IMR-90 (cell line): ENCODE results near the gene TNNI2. TPM values are rescaled to one million over a fixed set of nuclear protein-coding genes. Genes with fewer than 3 reads are reported as not detected.

Experiments used
- ATAC-seq: fragments of 200-7000 bp; cut with Tn5 transposase; 2 replicates; pipeline ENCODE4 v1.9.1; 2020; ENCODE audit warnings: low read depth, mild to moderate bottlenecking, moderate library complexity
- BruUV-seq: library from RNA; stranded (reverse); fragments of 400-500 nt; replicated peaks from 2 replicates; lab custom pipeline; 2021; lab: Mats Ljungman, UMichigan
- CTCF ChIA-PET: fragments of 300-600 bp; formaldehyde crosslinking; extraction: SDS; loops from one replicate; lab custom pipeline; 2021; ENCODE audit warnings: antibody characterized with exemption; lab: Yijun Ruan, JAX
- POLR2A ChIA-PET: fragments of 300-600 bp; sonication (Branson Sonifier 250); formaldehyde crosslinking; loops from one replicate; lab custom pipeline; 2022; ENCODE audit warnings: antibody characterized with exemption; ENCODE audit not compliant: unreplicated experiment; lab: Charles Lee
- DNase-seq: peaks from one replicate; pipeline ENCODE4 v3.0.0; 2013
- H2AFZ ChIP-seq: replicated peaks from 2 replicates; pipeline ENCODE3; 2013; ENCODE audit warnings: low read length, mild to moderate bottlenecking; ENCODE audit not compliant: poor library complexity
- H2AK5ac ChIP-seq: 2 replicates; pipeline ENCODE4 v1.6.1; 2013; ENCODE audit warnings: low read depth, low read length, inconsistent platforms
- H2AK9ac ChIP-seq: replicated peaks from 2 replicates; pipeline ENCODE3; 2013; ENCODE audit warnings: mild to moderate bottlenecking, low read depth, low read length, moderate library complexity; ENCODE audit not compliant: poor library complexity
- H2BK120ac ChIP-seq: 2 replicates; pipeline ENCODE4 v1.6.1; 2013; ENCODE audit warnings: low read depth, low read length, inconsistent platforms
- H2BK15ac ChIP-seq: 3 replicates; pipeline ENCODE4 v1.6.1; 2013; ENCODE audit warnings: low read depth, low read length, inconsistent platforms
- H2BK20ac ChIP-seq: 2 replicates; pipeline ENCODE4 v1.6.1; 2013; ENCODE audit warnings: low read depth, mild to moderate bottlenecking, inconsistent platforms, low read length, moderate library complexity
- H2BK5ac ChIP-seq: 2 replicates; pipeline ENCODE4 v1.6.1; 2013; ENCODE audit warnings: mild to moderate bottlenecking, low read depth, low read length, inconsistent platforms; ENCODE audit not compliant: poor library complexity, severe bottlenecking
- H3K14ac ChIP-seq: replicated peaks from 2 replicates; pipeline ENCODE4 v1.6.1; 2013; ENCODE audit warnings: low read depth, low read length, inconsistent platforms
- H3K18ac ChIP-seq: 2 replicates; pipeline ENCODE4 v1.6.1; 2013; ENCODE audit warnings: low read depth, low read length, control low read depth
- H3K23ac ChIP-seq: 2 replicates; pipeline ENCODE4 v1.6.1; 2013; ENCODE audit warnings: low read depth, low read length, inconsistent platforms
- H3K27ac ChIP-seq: 2 replicates; pipeline ENCODE4 v1.5.1; 2013; ENCODE audit warnings: mild to moderate bottlenecking, control low read depth, low read length; ENCODE audit not compliant: insufficient read depth
- H3K27me3 ChIP-seq: 2 replicates; pipeline ENCODE4 v1.6.1; 2013; ENCODE audit warnings: low read length; ENCODE audit not compliant: control insufficient read depth, insufficient read depth
- H3K36me3 ChIP-seq: 2 replicates; pipeline ENCODE4 v1.6.1; 2013; ENCODE audit warnings: low read length, mixed read lengths; ENCODE audit not compliant: control insufficient read depth, insufficient read depth
- H3K4ac ChIP-seq: 2 replicates; pipeline ENCODE4 v1.6.1; 2013; ENCODE audit warnings: low read depth, low read length, inconsistent platforms
- H3K4me1 ChIP-seq: 2 replicates; pipeline ENCODE4 v1.6.1; 2013; ENCODE audit warnings: low read length, mixed read lengths; ENCODE audit not compliant: control insufficient read depth, insufficient read depth
- H3K4me2 ChIP-seq: 2 replicates; pipeline ENCODE4 v1.6.1; 2013; ENCODE audit warnings: low read depth, mild to moderate bottlenecking, control low read depth, low read length, moderate library complexity
- H3K4me3 ChIP-seq: 2 replicates; pipeline ENCODE4 v1.5.1; 2013; ENCODE audit warnings: low read depth, mild to moderate bottlenecking, control low read depth, low read length, moderate library complexity; ENCODE audit not compliant: insufficient read depth
- H3K56ac ChIP-seq: 2 replicates; pipeline ENCODE4 v1.6.1; 2013; ENCODE audit warnings: low read length, inconsistent platforms; ENCODE audit not compliant: insufficient read depth; ENCODE audit errors: extremely low read depth
- H3K79me1 ChIP-seq, 2 experiments: 2 replicates each; pipeline ENCODE4 v1.6.1; 2013; ENCODE audit warnings: low read length in 2 of 2, inconsistent platforms in 1 of 2, low read depth in 1 of 2
- H3K9ac ChIP-seq: 2 replicates; pipeline ENCODE4 v1.6.1; 2013; ENCODE audit warnings: low read depth, low read length, control low read depth
- H3K9me1 ChIP-seq: 2 replicates; pipeline ENCODE4 v1.6.1; 2013; ENCODE audit warnings: low read length, inconsistent platforms; ENCODE audit not compliant: insufficient read depth
- H3K9me3 ChIP-seq: 2 replicates; pipeline ENCODE4 v1.6.1; 2013; ENCODE audit warnings: low read length; ENCODE audit not compliant: control insufficient read depth, insufficient read depth
- H4K20me1 ChIP-seq: 2 replicates; pipeline ENCODE4 v1.6.1; 2013; ENCODE audit warnings: low read length, inconsistent platforms; ENCODE audit not compliant: insufficient read depth
- H4K5ac ChIP-seq: 2 replicates; pipeline ENCODE4 v1.6.1; 2013; ENCODE audit warnings: mild to moderate bottlenecking, low read depth, low read length, control low read depth
- H4K8ac ChIP-seq, 2 experiments: 2 replicates each; pipeline ENCODE4 v1.6.1; 2013; ENCODE audit warnings: low read depth in 2 of 2, low read length in 2 of 2, control low read depth in 1 of 2, inconsistent platforms in 1 of 2
- H4K91ac ChIP-seq: 2 replicates; pipeline ENCODE4 v1.6.1; 2013; ENCODE audit warnings: low read depth, low read length, inconsistent platforms; ENCODE audit not compliant: insufficient read depth
- CEBPB ChIP-seq: IDR thresholded peaks from 2 replicates; pipeline ENCODE4 v1.6.1; 2012; ENCODE audit warnings: low read depth, low read length, improper control_type of control experiment
- CHD1 ChIP-seq: IDR thresholded peaks from 2 replicates; pipeline ENCODE4 v1.6.1; 2012; ENCODE audit warnings: low read depth, low read length, improper control_type of control experiment
- CTCF ChIP-seq: conservative IDR thresholded peaks from 2 replicates; pipeline ENCODE4 v1.5.1; 2012; ENCODE audit warnings: mild to moderate bottlenecking, low read depth, low read length, improper control_type of control experiment
- ELK1 ChIP-seq: fragments of 150-350 bp; IDR thresholded peaks from 2 replicates; pipeline ENCODE4 v1.6.1; 2016; ENCODE audit warnings: low read depth, mild to moderate bottlenecking, low read length, moderate library complexity, borderline replicate concordance
- FOS ChIP-seq: fragments of 150-350 bp; IDR thresholded peaks from 2 replicates; pipeline ENCODE4 v1.6.1; 2016; ENCODE audit warnings: low read depth, low read length
- MAFK ChIP-seq: IDR thresholded peaks from 2 replicates; pipeline ENCODE4 v1.6.1; 2012; ENCODE audit warnings: low read depth, low read length, improper control_type of control experiment
- MAZ ChIP-seq: IDR thresholded peaks from 2 replicates; pipeline ENCODE4 v1.6.1; 2012; ENCODE audit warnings: low read depth, mild to moderate bottlenecking, low read length, improper control_type of control experiment, moderate library complexity, borderline replicate concordance
- MXI1 ChIP-seq: IDR thresholded peaks from 2 replicates; pipeline ENCODE4 v1.6.1; 2012; ENCODE audit warnings: low read depth, mild to moderate bottlenecking, low read length, moderate library complexity, borderline replicate concordance
- NFE2L2 ChIP-seq: fragments of 150-350 bp; IDR thresholded peaks from 2 replicates; pipeline ENCODE4 v1.6.1; 2016; ENCODE audit warnings: low read depth, mild to moderate bottlenecking, low read length
- POLR2A ChIP-seq: IDR thresholded peaks from 2 replicates; pipeline ENCODE4 v1.6.1; 2012; ENCODE audit warnings: mild to moderate bottlenecking, low read depth, low read length
- RAD21 ChIP-seq: IDR thresholded peaks from 2 replicates; pipeline ENCODE4 v1.6.1; 2012; ENCODE audit warnings: low read length, improper control_type of control experiment
- RCOR1 ChIP-seq: IDR thresholded peaks from 2 replicates; pipeline ENCODE4 v1.6.1; 2012; ENCODE audit warnings: mild to moderate bottlenecking, low read length, improper control_type of control experiment; ENCODE audit not compliant: insufficient replicate concordance
- RFX5 ChIP-seq: IDR thresholded peaks from 2 replicates; pipeline ENCODE4 v1.8.0; 2012; ENCODE audit warnings: low read depth, mild to moderate bottlenecking, low read length, moderate library complexity
- SMC3 ChIP-seq: fragments of 150-350 bp; IDR thresholded peaks from 2 replicates; pipeline ENCODE4 v1.6.1; 2016; ENCODE audit warnings: low read depth, mild to moderate bottlenecking, antibody characterized with exemption, low read length, moderate library complexity
- USF2 ChIP-seq: fragments of 150-350 bp; IDR thresholded peaks from 2 replicates; pipeline ENCODE4 v1.6.1; 2017; ENCODE audit warnings: mild to moderate bottlenecking, antibody characterized with exemption, low read length, low read depth
- WGBS, 2 experiments: methylation state at CpG; one replicate each; pipeline versions ENCODE4 v1.1.5 to v1.1.7; 2013; ENCODE audit warnings: missing lambda C conversion rate in 2 of 2; ENCODE audit not compliant: insufficient read length in 1 of 2; ENCODE audit errors: extremely low coverage in 2 of 2; 5-methylcytosine and 5-hydroxymethylcytosine counted together
- dilution Hi-C: fragments of 300-500 bp; cut with HindIII; formaldehyde crosslinking; loops from one replicate; pipeline ENCODE4 v1.14.3; 2018; ENCODE audit warnings: low sequenced_read_pairs; ENCODE audit not compliant: unreplicated experiment
- in situ Hi-C: fragments of 300-500 bp; cut with MboI; formaldehyde crosslinking; loops from 3 replicates; pipeline ENCODE4 v1.14.3; 2019; ENCODE audit warnings: low sequenced_read_pairs, inconsistent platforms, mixed read lengths
- intact Hi-C: fragments of 100-400 bp; cut with micrococcal nuclease; formaldehyde crosslinking; loops from 2 replicates; pipeline ENCODE4 v1.10.0; 2022
- polyA plus RNA-seq, 3 experiments: library from polyadenylated mRNA; depleted of rRNA; stranded (reverse); fragments of >200 nt; gene quantifications; 2 replicates each; pipeline ENCODE4 v1.2.3, GENCODE V29; 2012; ENCODE audit warnings: low replicate concordance in 1 of 3
- total RNA-seq: library from RNA; depleted of rRNA; stranded (reverse); fragments of >200 nt; gene quantifications from 2 replicates; pipeline ENCODE4 v1.2.3, GENCODE V29; 2012

Gene TNNI2
- total and polyA plus RNA-seq, 2 of the 4 experiments (the other 2 are of a cell fraction) = not detected

GRCh38 chr11:1878137-1879031 lies 39.6 kb downstream of the TNNI2 start:
- H3K9me1 ChIP-seq = no peaks in the 10 kb centered on the region
- no peaks in the 10 kb centered on the region for H3K36me3 ChIP-seq
- no peak overlapping the region for H2AFZ ChIP-seq
- no peaks in the 10 kb centered on the region for H3K79me1 ChIP-seq
- WGBS, 2 experiments = 97% methylated on average over 11 of the region's 30 CpGs; no CpG with 5 or more reads in 1 of the 2 experiments
- H3K18ac ChIP-seq = no peak overlapping the region
- H3K56ac ChIP-seq = no peak overlapping the region
- H2BK5ac ChIP-seq = no peak overlapping the region
- H4K5ac ChIP-seq = no peak overlapping the region
- intact Hi-C loops = no loop called here
- ChIA-PET CTCF (no interaction called here), POLR2A (no interaction called here)
- no peak overlapping the region for H2BK20ac ChIP-seq
- BruUV-seq = no TSS peak
- no peak overlapping the region for H2BK15ac ChIP-seq
- H3K4me2 ChIP-seq = no peak overlapping the region
- no peak overlapping the region for H2AK9ac ChIP-seq
- H2BK120ac ChIP-seq = no peak overlapping the region
- no peak overlapping the region for H3K27ac ChIP-seq
- dilution Hi-C loops = no loop called here
- H4K8ac ChIP-seq = no peak overlapping the region
- in situ Hi-C loops = no loop called here
- no peak overlapping the region for H3K4ac ChIP-seq
- H3K4me1 ChIP-seq = peaks cover 3% of the 10 kb centered on the region; the same call in 1 of the 2 replicates
- H4K91ac ChIP-seq = no peak overlapping the region
- no peaks in the 10 kb centered on the region for H4K20me1 ChIP-seq
- no peak for DNase-seq
- H3K23ac ChIP-seq = no peak overlapping the region
- peaks cover 4% of the 10 kb centered on the region; the same call in 1 of the 2 replicates for H3K27me3 ChIP-seq
- H3K14ac ChIP-seq = no peak overlapping the region
- no peak for ATAC-seq
- no peak overlapping the region for H3K9ac ChIP-seq
- no peaks in the 10 kb centered on the region for H3K9me3 ChIP-seq
- H3K4me3 ChIP-seq = no peak overlapping the region
- no peak overlapping the region for H2AK5ac ChIP-seq
- no peak for TF ChIP-seq SMC3
- no peak for TF ChIP-seq MXI1
- no peak for TF ChIP-seq NFE2L2
- TF ChIP-seq CHD1 = no peak
- TF ChIP-seq FOS = no peak
- TF ChIP-seq POLR2A = no peak
- no peak for TF ChIP-seq RFX5
- no peak for TF ChIP-seq CTCF
- no peak for TF ChIP-seq USF2
- TF ChIP-seq RAD21 = no peak
- no peak for TF ChIP-seq MAFK
- no peak for TF ChIP-seq CEBPB
- no peak for TF ChIP-seq ELK1
- TF ChIP-seq MAZ = no peak
- TF ChIP-seq RCOR1 = no peak
